Brain microvascular endothelial cell (primary cell): ENCODE data around the gene CCDC88C.

ENCODE experiments used
- DNase-seq: peaks from one replicate; pipeline ENCODE4 v3.0.0-alpha.2; 2020
- H3K27ac ChIP-seq: fragments of 250-450 bp; sonication (Bioruptor Pico); 2 replicates; pipeline ENCODE4 v1.5.1; 2020; ENCODE audit warnings: mild to moderate bottlenecking, moderate library complexity
- H3K27me3 ChIP-seq: fragments of 250-450 bp; sonication (Bioruptor Pico); replicated peaks from 2 replicates; pipeline ENCODE4 v1.5.1; 2020; ENCODE audit warnings: mild to moderate bottlenecking
- H3K36me3 ChIP-seq: fragments of 250-450 bp; sonication (Bioruptor Pico); replicated peaks from 2 replicates; pipeline ENCODE4 v1.5.1; 2020; ENCODE audit warnings: mild to moderate bottlenecking
- H3K4me3 ChIP-seq: 2 replicates; pipeline ENCODE4 v1.5.1; 2011; ENCODE audit warnings: low read depth, mild to moderate bottlenecking, control low read depth, low read length, moderate library complexity
- CTCF ChIP-seq: IDR thresholded peaks from 2 replicates; pipeline ENCODE4 v1.5.1; 2011; ENCODE audit warnings: low read depth, mild to moderate bottlenecking, moderate library complexity, low read length, control low read depth, inconsistent platforms; ENCODE audit errors: missing control alignments
- in situ Hi-C: cut with HindIII; loops from 2 replicates; pipeline ENCODE4 v1.10.0; 2017; ENCODE audit warnings: low sequenced_read_pairs, low pct_ligation_motif_present

Gene CCDC88C

GRCh38 chr14:91324606-91325575 is 92.7 kb downstream of the CCDC88C start:
- in situ Hi-C loops = no loop called here
- no peak for DNase-seq
- Histone ChIP-seq H3K27me3 (no peaks in the 10 kb centered on the region), H3K4me3 (no peak overlapping the region), H3K27ac (no peak overlapping the region), H3K36me3 (no peaks in the 10 kb centered on the region)
- no peak for TF ChIP-seq CTCF

GRCh38 chr14:91323671-91324605 is 93.7 kb downstream of the CCDC88C start:
- peak overlapping the region; percentile 43 for H3K4me3 ChIP-seq
- TF ChIP-seq CTCF = peak; percentile 98
- peak; percentile 69 for DNase-seq
- H3K27ac ChIP-seq = no peak overlapping the region
- no peaks in the 10 kb centered on the region for H3K27me3 ChIP-seq
- H3K36me3 ChIP-seq = no peaks in the 10 kb centered on the region
- in situ Hi-C loops = no loop called here

- TF ChIP-seq CTCF = no peak
- in situ Hi-C loops = no loop called here
- no peak for DNase-seq
- H3K36me3 ChIP-seq = no peaks in the 10 kb centered on the region
- no peaks in the 10 kb centered on the region for H3K27me3 ChIP-seq
- no peak overlapping the region for H3K4me3 ChIP-seq
- H3K27ac ChIP-seq = no peak overlapping the region
These were observed 94.6 kb downstream of the CCDC88C start for GRCh38 chr14:91323031-91323430.

GRCh38 chr14:91322623-91323022 is 95.0 kb downstream of the CCDC88C start:
- in situ Hi-C loops = no loop called here
- no peak for DNase-seq
- Histone ChIP-seq H3K27me3 (no peaks in the 10 kb centered on the region), H3K27ac (no peak overlapping the region), H3K4me3 (no peak overlapping the region), H3K36me3 (no peaks in the 10 kb centered on the region)
- TF ChIP-seq CTCF = no peak

- no peak overlapping the region for H3K4me3 ChIP-seq
- in situ Hi-C loops = no loop called here
- DNase-seq = no peak
- H3K27me3 ChIP-seq = no peaks in the 10 kb centered on the region
- no peaks in the 10 kb centered on the region for H3K36me3 ChIP-seq
- TF ChIP-seq CTCF = no peak
- no peak overlapping the region for H3K27ac ChIP-seq
These were observed 96.5 kb downstream of the CCDC88C start for GRCh38 chr14:91321131-91321530.
